CD4-positive, alpha-beta memory T cell (primary cell): ENCODE data around the gene NRXN2. TPM values are rescaled to one million over a fixed set of nuclear protein-coding genes. Genes with fewer than 3 reads are reported as not detected.

ENCODE experiments used
- CTCF ChIA-PET: fragments of 350-600 bp; sonication (Branson Sonifier 250); formaldehyde crosslinking; loops from one replicate; lab custom pipeline; 2021; ENCODE audit warnings: inconsistent platforms; ENCODE audit not compliant: partially characterized antibody; lab: Charles Lee
- POLR2A ChIA-PET: fragments of 350-600 bp; sonication (Branson Sonifier 250); formaldehyde crosslinking; loops from one replicate; lab custom pipeline; 2021; ENCODE audit not compliant: partially characterized antibody; lab: Charles Lee
- DNase-seq, 5 donors: peaks; one replicate each; pipeline versions ENCODE4 v3.0.0 to v3.0.0-alpha.2; 2020 to 2022; ENCODE audit warnings: mixed read lengths in 1 of 5
- H3K27ac ChIP-seq: one replicate; pipeline ENCODE4 v1.7.0; 2013; ENCODE audit warnings: low read depth, low read length
- H3K27me3 ChIP-seq: 2 replicates; pipeline ENCODE4 v1.7.0; 2013; ENCODE audit warnings: mild to moderate bottlenecking, low read length, moderate library complexity; ENCODE audit not compliant: insufficient read depth
- H3K36me3 ChIP-seq: 2 replicates; pipeline ENCODE4 v1.7.0; 2013; ENCODE audit warnings: mild to moderate bottlenecking, low read length, moderate library complexity; ENCODE audit not compliant: insufficient read depth
- H3K4me1 ChIP-seq: 2 replicates; pipeline ENCODE4 v1.7.0; 2013; ENCODE audit warnings: mild to moderate bottlenecking, low read length, moderate library complexity; ENCODE audit not compliant: insufficient read depth
- H3K4me3 ChIP-seq, 2 donors: one replicate each; pipeline ENCODE4 v1.7.0; 2013; ENCODE audit warnings: low read length in 2 of 2, mild to moderate bottlenecking in 1 of 2
- H3K9me3 ChIP-seq, 2 donors: one replicate each; pipeline ENCODE4 v1.7.0; 2013; ENCODE audit warnings: low read length in 2 of 2, control low read depth in 1 of 2; ENCODE audit not compliant: control insufficient read depth in 1 of 2
- H3K27ac Mint-ChIP-seq, 7 donors: one replicate each; pipeline ENCODE4 v1.8.0; 2020 to 2021; ENCODE audit warnings: mixed read lengths in 7 of 7, mild to moderate bottlenecking in 6 of 7, inconsistent platforms in 3 of 7, moderate library complexity in 3 of 7
- H3K27me3 Mint-ChIP-seq, 2 donors: one replicate each; pipeline ENCODE4 v1.8.0; 2020 to 2021; ENCODE audit warnings: mixed read lengths in 2 of 2
- H3K36me3 Mint-ChIP-seq, 2 donors: one replicate each; pipeline ENCODE4 v1.8.0; 2020 to 2021; ENCODE audit warnings: mixed read lengths in 2 of 2, inconsistent platforms in 1 of 2, mild to moderate bottlenecking in 1 of 2
- H3K4me1 Mint-ChIP-seq, 4 donors: one replicate each; pipeline ENCODE4 v1.8.0; 2020 to 2021; ENCODE audit warnings: mixed read lengths in 4 of 4, mild to moderate bottlenecking in 1 of 4
- H3K4me3 Mint-ChIP-seq, 8 donors: one replicate each; pipeline ENCODE4 v1.8.0; 2020 to 2021; ENCODE audit warnings: mixed read lengths in 8 of 8, mild to moderate bottlenecking in 7 of 8, moderate library complexity in 6 of 8, inconsistent platforms in 3 of 8
- H3K9me3 Mint-ChIP-seq, 8 donors: one replicate each; pipeline ENCODE4 v1.8.0; 2020 to 2021; ENCODE audit warnings: mixed read lengths in 8 of 8, mild to moderate bottlenecking in 5 of 8, inconsistent platforms in 3 of 8, moderate library complexity in 1 of 8
- intact Hi-C: fragments of 100-400 bp; cut with micrococcal nuclease; formaldehyde crosslinking; loops from one replicate; pipeline ENCODE4 v1.15.1; 2023
- polyA plus RNA-seq, 2 donors: library from polyadenylated mRNA; unstranded; fragments of 300-500 nt; fragmentation: Illumina TruSeq; gene quantifications; one replicate each; pipeline ENCODE4 v1.2.3, GENCODE V29; 2021
- total RNA-seq, 2 experiments: library from RNA; stranded (reverse); gene quantifications; one replicate each; pipeline ENCODE4 v1.2.3, GENCODE V29; 2021

The NRXN2 gene
- total and polyA plus RNA-seq, 4 experiments from 2014 or later = 0.30 TPM; not detected in 3

GRCh38 chr11:64690235-64690634, 32.8 kb downstream of the NRXN2 start:
- Mint-ChIP-seq H3K9me3 (no peaks in the 10 kb centered on the region), H3K4me3 (no peak overlapping the region), H3K27ac (no peak overlapping the region), H3K36me3 (no peaks in the 10 kb centered on the region), H3K27me3 (peaks cover 24 to 26% of the 10 kb centered on the region in 2 donors), H3K4me1 (peaks cover 7 to 19% (median 13%) of the 10 kb centered on the region in 4 donors)
- CTCF ChIA-PET = interaction anchor here (1.9 to 3.8 kb wide), 2 partner anchors 15 to 52 kb away, joined by 9 to 37 read pairs; partner anchors contain the start of gene RASGRP2
- Histone ChIP-seq H3K36me3 (no peaks in the 10 kb centered on the region), H3K27ac (no peak overlapping the region), H3K4me1 (peaks cover 11% of the 10 kb centered on the region), H3K9me3 (no peaks in the 10 kb centered on the region), H3K4me3 (no peak overlapping the region), H3K27me3 (peaks cover 13% of the 10 kb centered on the region)
- intact Hi-C loops = no loop called here
- POLR2A ChIA-PET = no interaction called here
- no peak for DNase-seq

- Histone ChIP-seq H3K27ac (no peak overlapping the region), H3K9me3 (no peaks in the 10 kb centered on the region), H3K27me3 (peaks cover 4% of the 10 kb centered on the region), H3K36me3 (no peaks in the 10 kb centered on the region), H3K4me1 (peaks cover 11% of the 10 kb centered on the region), H3K4me3 (peak overlapping the region in 1 of 2 donors; percentile 26)
- Mint-ChIP-seq H3K36me3 (no peaks in the 10 kb centered on the region), H3K9me3 (no peaks in the 10 kb centered on the region), H3K4me3 (peak overlapping the region; percentile 40 to 80 (median 54)), H3K27me3 (peaks cover 15 to 23% of the 10 kb centered on the region in 2 donors), H3K27ac (peak overlapping the region in 6 of 7 donors; percentile 49 to 85 (median 69)), H3K4me1 (peaks cover 7 to 19% (median 13%) of the 10 kb centered on the region in 4 donors)
- ChIA-PET CTCF (interaction anchor here (0.6 to 3.8 kb wide), 38 partner anchors 9 to 626 kb away, joined by 3 to 37 read pairs (median 4); partner anchors contain the start of genes CDC42BPG, POLA2, RASGRP2 and SF1), POLR2A (interaction anchor here (0.6 to 2.0 kb wide), 8 partner anchors 10 to 429 kb away, joined by 3 to 25 read pairs (median 4); partner anchors contain the start of genes RASGRP2, SF1 and ZNHIT2)
- peak; percentile 83 to 87 (median 86) for DNase-seq
- intact Hi-C loops = loop anchor here (1.0 to 2.0 kb wide), 5 partner anchors 35 to 429 kb away; partner anchors contain the start of genes MAP4K2, NRXN2 and ZNHIT2
These were observed 34.4 kb downstream of the NRXN2 start for GRCh38 chr11:64688534-64688982.

- no peaks in the 10 kb centered on the region for H3K9me3 ChIP-seq
- ChIA-PET POLR2A (interaction anchor here (1.0 to 2.0 kb wide), 6 partner anchors 10 to 430 kb away, joined by 3 to 25 read pairs (median 4); partner anchors contain the start of genes RASGRP2, SF1 and ZNHIT2), CTCF (interaction anchor here (0.7 to 3.8 kb wide), 29 partner anchors 8 to 627 kb away, joined by 3 to 37 read pairs (median 4); partner anchors contain the start of genes CDC42BPG, POLA2 and RASGRP2)
- H3K4me1 Mint-ChIP-seq = peaks cover 7 to 19% (median 10%) of the 10 kb centered on the region in 4 donors
- peaks cover 11% of the 10 kb centered on the region for H3K4me1 ChIP-seq
- H3K4me3 ChIP-seq = no peak overlapping the region
- no peak for DNase-seq
- no peaks in the 10 kb centered on the region for H3K9me3 Mint-ChIP-seq
- H3K36me3 ChIP-seq = no peaks in the 10 kb centered on the region
- intact Hi-C loops = loop anchor here (1.0 to 2.0 kb wide), 5 partner anchors 35 to 429 kb away; partner anchors contain the start of genes MAP4K2, NRXN2 and ZNHIT2
- H3K27ac Mint-ChIP-seq = peak overlapping the region in 6 of 7 donors; percentile 49 to 85 (median 69)
- H3K36me3 Mint-ChIP-seq = no peaks in the 10 kb centered on the region
- no peaks in the 10 kb centered on the region for H3K27me3 ChIP-seq
- peak overlapping the region in 4 of 8 donors; percentile 26 to 80 (median 52) for H3K4me3 Mint-ChIP-seq
- H3K27ac ChIP-seq = no peak overlapping the region
- H3K27me3 Mint-ChIP-seq = peaks cover 8 to 20% of the 10 kb centered on the region in 2 donors
These were observed 35.1 kb downstream of the NRXN2 start for GRCh38 chr11:64687643-64688533.

GRCh38 chr11:64687204-64687603, 35.8 kb downstream of the NRXN2 start:
- H3K4me3 Mint-ChIP-seq = no peak overlapping the region
- peaks cover 3 to 13% of the 10 kb centered on the region in 2 donors for H3K27me3 Mint-ChIP-seq
- no peaks in the 10 kb centered on the region for H3K9me3 Mint-ChIP-seq
- H3K27ac ChIP-seq = no peak overlapping the region
- H3K4me1 ChIP-seq = peaks cover 11% of the 10 kb centered on the region
- H3K27me3 ChIP-seq = no peaks in the 10 kb centered on the region
- H3K4me3 ChIP-seq = no peak overlapping the region
- no peaks in the 10 kb centered on the region for H3K36me3 Mint-ChIP-seq
- H3K27ac Mint-ChIP-seq = no peak overlapping the region
- ChIA-PET POLR2A (no interaction called here), CTCF (no interaction called here)
- no peak for DNase-seq
- no peaks in the 10 kb centered on the region for H3K36me3 ChIP-seq
- H3K9me3 ChIP-seq = no peaks in the 10 kb centered on the region
- peaks cover 5 to 19% (median 9%) of the 10 kb centered on the region in 4 donors for H3K4me1 Mint-ChIP-seq
- intact Hi-C loops = no loop called here

GRCh38 chr11:64686466-64687170, 36.4 kb downstream of the NRXN2 start:
- H3K27me3 Mint-ChIP-seq = peaks cover 0 to 10% of the 10 kb centered on the region in 2 donors
- H3K27ac ChIP-seq = no peak overlapping the region
- no peak for DNase-seq
- intact Hi-C loops = no loop called here
- H3K4me3 ChIP-seq = no peak overlapping the region
- no peaks in the 10 kb centered on the region for H3K9me3 Mint-ChIP-seq
- no peaks in the 10 kb centered on the region for H3K9me3 ChIP-seq
- H3K4me1 ChIP-seq = peaks cover 11% of the 10 kb centered on the region
- H3K36me3 Mint-ChIP-seq = no peaks in the 10 kb centered on the region
- no peaks in the 10 kb centered on the region for H3K27me3 ChIP-seq
- POLR2A ChIA-PET = no interaction called here
- H3K4me1 Mint-ChIP-seq = peaks cover 5 to 19% (median 9%) of the 10 kb centered on the region in 4 donors
- CTCF ChIA-PET = interaction anchor here (0.5 kb wide), 1 partner anchor 20 kb away, joined by 3 read pairs; no protein-coding TSS in a partner anchor
- no peak overlapping the region for H3K27ac Mint-ChIP-seq
- no peaks in the 10 kb centered on the region for H3K36me3 ChIP-seq
- no peak overlapping the region for H3K4me3 Mint-ChIP-seq

GRCh38 chr11:64685536-64685935, 37.5 kb downstream of the NRXN2 start:
- intact Hi-C loops = no loop called here
- CTCF ChIA-PET = no interaction called here
- Mint-ChIP-seq H3K36me3 (no peaks in the 10 kb centered on the region), H3K27ac (no peak overlapping the region), H3K9me3 (no peaks in the 10 kb centered on the region), H3K27me3 (peaks cover 0 to 6% of the 10 kb centered on the region in 2 donors), H3K4me3 (no peak overlapping the region), H3K4me1 (peaks cover 5 to 19% (median 9%) of the 10 kb centered on the region in 4 donors)
- Histone ChIP-seq H3K9me3 (no peaks in the 10 kb centered on the region), H3K27ac (no peak overlapping the region), H3K27me3 (no peaks in the 10 kb centered on the region), H3K4me3 (no peak overlapping the region), H3K36me3 (no peaks in the 10 kb centered on the region), H3K4me1 (peaks cover 11% of the 10 kb centered on the region)
- POLR2A ChIA-PET = no interaction called here
- DNase-seq = no peak
